A673 (cell line): Measurements from ENCODE around the gene DPP9. TPM values are rescaled to one million over a fixed set of nuclear protein-coding genes. Genes with fewer than 3 reads are reported as not detected.
"Not testable (repeated sequence)": the region's sequence is repeated elsewhere in the genome, so short reads cannot be mapped to it uniquely, and the experiment has no call there.

Experiments
- BruUV-seq: library from RNA; stranded (reverse); fragments of 400-500 nt; replicated peaks from 2 replicates; lab custom pipeline; 2021; lab: Mats Ljungman, UMichigan
- CTCF ChIA-PET: fragments of 300-600 bp; sonication (Branson Sonifier 250); formaldehyde crosslinking; loops from one replicate; lab custom pipeline; 2022; ENCODE audit warnings: antibody characterized with exemption; lab: Charles Lee
- POLR2A ChIA-PET: fragments of 300-600 bp; sonication (Branson Sonifier 250); formaldehyde crosslinking; loops from one replicate; lab custom pipeline; 2022; ENCODE audit warnings: antibody characterized with exemption; ENCODE audit not compliant: low non-redundant PET; lab: Charles Lee
- DNase-seq: peaks from one replicate; pipeline ENCODE4 v3.0.0-alpha.2; 2015; ENCODE audit warnings: low spot score
- H3K27ac ChIP-seq: fragments of 200-600 bp; sonication (generic); 2 replicates; pipeline ENCODE4 v1.5.1; 2016; ENCODE audit warnings: mixed run types, low read depth, mild to moderate bottlenecking, mixed read lengths, antibody characterized with exemption, low read length; ENCODE audit not compliant: poor library complexity, severe bottlenecking
- H3K27me3 ChIP-seq: fragments of 200-600 bp; sonication (generic); replicated peaks from 2 replicates; pipeline ENCODE4 v1.6.1; 2017; ENCODE audit warnings: mixed run types, low read depth, mild to moderate bottlenecking, mixed read lengths, antibody characterized with exemption, low read length; ENCODE audit not compliant: insufficient read depth, poor library complexity
- H3K36me3 ChIP-seq: fragments of 200-600 bp; sonication (generic); 2 replicates; pipeline ENCODE4 v1.6.1; 2016; ENCODE audit warnings: mixed run types, mild to moderate bottlenecking, mixed read lengths, antibody characterized with exemption, low read length; ENCODE audit not compliant: insufficient read depth, poor library complexity, severe bottlenecking
- H3K4me1 ChIP-seq: fragments of 200-600 bp; sonication (generic); 2 replicates; pipeline ENCODE4 v1.6.1; 2017; ENCODE audit warnings: mixed run types, mild to moderate bottlenecking, mixed read lengths, antibody characterized with exemption, low read length; ENCODE audit not compliant: insufficient read depth, poor library complexity, severe bottlenecking
- H3K4me3 ChIP-seq: fragments of 200-600 bp; sonication (generic); 2 replicates; pipeline ENCODE4 v1.5.1; 2016; ENCODE audit warnings: low read depth, mixed run types, mild to moderate bottlenecking, mixed read lengths, low read length; ENCODE audit not compliant: poor library complexity, severe bottlenecking
- H3K9me3 ChIP-seq: fragments of 200-600 bp; sonication (generic); 2 replicates; pipeline ENCODE4 v1.6.1; 2016; ENCODE audit warnings: mixed run types, low read depth, mild to moderate bottlenecking, mixed read lengths, antibody characterized with exemption, low read length; ENCODE audit not compliant: poor library complexity, severe bottlenecking
- CTCF ChIP-seq: fragments of 300-800, 200-600 bp; sonication (generic); conservative IDR thresholded peaks from 2 replicates; pipeline ENCODE4 v1.5.1; 2017; ENCODE audit warnings: low read depth, mild to moderate bottlenecking, antibody characterized with exemption, low read length, moderate library complexity, mixed read lengths
- EZH2 ChIP-seq: fragments of 200-600 bp; sonication (generic); IDR thresholded peaks from 2 replicates; pipeline ENCODE4 v1.6.1; 2017; ENCODE audit warnings: borderline replicate concordance, low read depth, mild to moderate bottlenecking, mixed read lengths, antibody characterized with exemption, low read length; ENCODE audit not compliant: poor library complexity, severe bottlenecking
- intact Hi-C: fragments of 100-400 bp; cut with micrococcal nuclease; formaldehyde crosslinking; loops from one replicate; pipeline ENCODE4 v1.10.0; 2022; ENCODE audit not compliant: unreplicated experiment
- total RNA-seq: library from RNA; stranded (reverse); gene quantifications from 2 replicates; pipeline ENCODE4 v1.2.3, GENCODE V29; 2021

DPP9 gene
- total RNA-seq, 1 experiment from 2014 or later, result 65.7 TPM

GRCh38 chr19:4748185-4748584 lies 24.5 kb upstream of the DPP9 start:
- POLR2A ChIA-PET, result no interaction called here
- BruUV-seq, result no TSS peak
- DNase-seq, result no peak
- TF ChIP-seq EZH2 (no peak), CTCF (no peak)
- no peaks in the 10 kb centered on the region for H3K9me3 ChIP-seq
- no peaks in the 10 kb centered on the region for H3K27me3 ChIP-seq
- H3K36me3 ChIP-seq, result no peaks in the 10 kb centered on the region
- no peak overlapping the region for H3K27ac ChIP-seq
- H3K4me3 ChIP-seq, result no peak overlapping the region
- intact Hi-C loops, result no loop called here
- CTCF ChIA-PET, result no interaction called here
- H3K4me1 ChIP-seq, result peaks cover 1% of the 10 kb centered on the region

GRCh38 chr19:4745986-4746385 lies 22.3 kb upstream of the DPP9 start:
- H3K27ac ChIP-seq, result no peak overlapping the region
- TF ChIP-seq CTCF, result no peak
- no peak for TF ChIP-seq EZH2
- BruUV-seq, result no TSS peak
- intact Hi-C loops, result no loop called here
- H3K4me1 ChIP-seq, result peaks cover 10% of the 10 kb centered on the region
- POLR2A ChIA-PET, result no interaction called here
- H3K36me3 ChIP-seq, result no peaks in the 10 kb centered on the region
- DNase-seq, result no peak
- H3K27me3 ChIP-seq, result no peaks in the 10 kb centered on the region
- CTCF ChIA-PET, result interaction anchor here (0.7 kb wide), 1 partner anchor 474 kb away, joined by 7 read pairs; no protein-coding TSS in a partner anchor
- no peak overlapping the region for H3K4me3 ChIP-seq
- H3K9me3 ChIP-seq, result no peaks in the 10 kb centered on the region

- intact Hi-C loops, POLR2A ChIA-PET: not testable (repeated sequence)
These were observed 21.5 kb upstream of the DPP9 start for GRCh38 chr19:4745175-4745574.

GRCh38 chr19:4744451-4745174 lies 21.0 kb upstream of the DPP9 start:
- ChIA-PET CTCF (interaction anchor here (1.9 kb wide), 1 partner anchor 47 kb away, joined by 7 read pairs; the partner anchor contains the start of gene FEM1A), POLR2A (no interaction called here)
- peak; percentile 64 for DNase-seq
- BruUV-seq, result no TSS peak
- Histone ChIP-seq H3K4me1 (peaks cover 10% of the 10 kb centered on the region), H3K27me3 (no peaks in the 10 kb centered on the region), H3K9me3 (no peaks in the 10 kb centered on the region), H3K4me3 (no peak overlapping the region), H3K36me3 (no peaks in the 10 kb centered on the region), H3K27ac (no peak overlapping the region)
- intact Hi-C loops, result no loop called here
- TF ChIP-seq EZH2, result no peak
- no peak for TF ChIP-seq CTCF

More at GRCh38 chr19:4745175-4745574, 21.5 kb upstream of the DPP9 start:
- not testable (repeated sequence) for H3K9me3 ChIP-seq, H3K4me1 ChIP-seq, H3K4me3 ChIP-seq, H3K36me3 ChIP-seq, H3K27me3 ChIP-seq, H3K27ac ChIP-seq, BruUV-seq, DNase-seq
- CTCF ChIA-PET, result interaction anchor here (0.7 to 1.9 kb wide), 2 partner anchors 46 to 473 kb away, joined by 7 read pairs; partner anchors contain the start of gene FEM1A
